GM12878 (cell line): ENCODE results near the gene CRISP2. TPM values are rescaled to one million over a fixed set of nuclear protein-coding genes. Genes with fewer than 3 reads are reported as not detected.

Experiments
- ATAC-seq: fragments of 200-7000 bp; cut with Tn5 transposase; 3 replicates; pipeline ENCODE4 v1.9.1; 2020; ENCODE audit warnings: mild to moderate bottlenecking, moderate library complexity
- BruUV-seq: library from RNA; stranded (reverse); fragments of 400-500 nt; replicated peaks from 2 replicates; lab custom pipeline; 2021; lab: Mats Ljungman, UMichigan
- CTCF ChIA-PET: fragments of 300-600 bp; sonication (Branson Sonifier 250); formaldehyde crosslinking; extraction: SDS; loops from one replicate; lab custom pipeline; 2021; ENCODE audit warnings: inconsistent platforms; lab: Yijun Ruan, JAX
- POLR2A ChIA-PET: fragments of 350-600 bp; formaldehyde crosslinking; extraction: SDS; loops from one replicate; lab custom pipeline; 2021; ENCODE audit warnings: inconsistent platforms; lab: Charles Lee
- RAD21 ChIA-PET: fragments of 300-600 bp; sonication (Branson Sonifier 250); formaldehyde crosslinking; loops from one replicate; lab custom pipeline; 2023; ENCODE audit warnings: antibody characterized with exemption; ENCODE audit not compliant: unreplicated experiment; lab: Charles Lee
- SMC1A ChIA-PET: fragments of 300-600 bp; sonication (Branson Sonifier 250); formaldehyde crosslinking; loops from one replicate; lab custom pipeline; 2023; ENCODE audit not compliant: unreplicated experiment, uncharacterized antibody; lab: Charles Lee
- DNase-seq: peaks from one replicate; pipeline ENCODE4 v3.0.0-alpha.2; 2011; ENCODE audit warnings: low read depth, low spot score
- FAIRE-seq: peaks from 3 replicates; lab custom pipeline; 2011; peaks lifted over from hg19 to GRCh38; lab: Jason Lieb, UNC
- H2AFZ ChIP-seq: 2 replicates; pipeline ENCODE4 v1.6.0; 2011; ENCODE audit warnings: low read depth, low read length, control low read depth; ENCODE audit not compliant: control insufficient read depth
- H3K27ac ChIP-seq: 2 replicates; pipeline ENCODE4 v1.5.1; 2011; ENCODE audit warnings: control low read depth; ENCODE audit not compliant: control insufficient read depth, insufficient read depth
- H3K27me3 ChIP-seq, 2 experiments: replicated peaks in 1 of 2; 2 replicates each; pipeline versions ENCODE4 v1.6.0 to v1.6.1; 2011; ENCODE audit warnings: low read length in 1 of 2; ENCODE audit not compliant: control insufficient read depth in 2 of 2, insufficient read depth in 2 of 2
- H3K36me3 ChIP-seq, 2 experiments: 2 replicates each; pipeline ENCODE4 v1.5.1; 2011; ENCODE audit warnings: low read length in 1 of 2; ENCODE audit not compliant: control insufficient read depth in 2 of 2, insufficient read depth in 2 of 2
- H3K4me1 ChIP-seq: 2 replicates; pipeline ENCODE4 v1.6.1; 2011; ENCODE audit warnings: mild to moderate bottlenecking, low read length, moderate library complexity, mixed read lengths; ENCODE audit not compliant: control insufficient read depth, insufficient read depth
- H3K4me2 ChIP-seq: 2 replicates; pipeline ENCODE4 v1.6.0; 2011; ENCODE audit warnings: control low read depth; ENCODE audit not compliant: control insufficient read depth, insufficient read depth
- H3K4me3 ChIP-seq: fragments of 200-600 bp; sonication (generic); 2 replicates; pipeline ENCODE4 v1.5.1; 2016
- H3K79me2 ChIP-seq: 2 replicates; pipeline ENCODE4 v1.6.0; 2011; ENCODE audit warnings: low read length; ENCODE audit not compliant: control insufficient read depth, insufficient read depth
- H3K9ac ChIP-seq: 2 replicates; pipeline ENCODE4 v1.8.0; 2011; ENCODE audit warnings: low read length, control low read depth, mixed read lengths; ENCODE audit not compliant: control insufficient read depth, insufficient read depth
- H3K9me3 ChIP-seq: replicated peaks from 3 replicates; pipeline ENCODE4 v1.5.1; 2011; ENCODE audit warnings: mild to moderate bottlenecking, low read length; ENCODE audit not compliant: control insufficient read depth, insufficient read depth
- H4K20me1 ChIP-seq: 2 replicates; pipeline ENCODE4 v1.6.0; 2011; ENCODE audit not compliant: control insufficient read depth, insufficient read depth
- BCL11A ChIP-seq: IDR thresholded peaks from 2 replicates; pipeline ENCODE4 v1.6.1; 2011; ENCODE audit warnings: low read depth, low read length
- BRCA1 ChIP-seq: IDR thresholded peaks from 2 replicates; pipeline ENCODE4 v1.6.1; 2011; ENCODE audit warnings: low read depth, low read length, improper control_type of control experiment
- FOS ChIP-seq: IDR thresholded peaks from 3 replicates; pipeline ENCODE4 v1.6.1; 2011; ENCODE audit warnings: borderline replicate concordance; ENCODE audit not compliant: insufficient read length; ENCODE audit errors: extremely low read depth
- FOXM1 ChIP-seq: IDR thresholded peaks from 2 replicates; pipeline ENCODE4 v1.6.1; 2012; ENCODE audit warnings: low read depth, mild to moderate bottlenecking, inconsistent platforms, low read length, moderate library complexity
- GATAD2B ChIP-seq: fragments of 450-650 bp; conservative IDR thresholded peaks from 2 replicates; pipeline ENCODE4 v1.6.1; 2017; ENCODE audit warnings: low read depth, mild to moderate bottlenecking, moderate library complexity
- JUND ChIP-seq: IDR thresholded peaks from 2 replicates; pipeline ENCODE4 v1.6.1; 2012; ENCODE audit warnings: low read depth, mild to moderate bottlenecking, low read length, improper control_type of control experiment, moderate library complexity
- MYB ChIP-seq: fragments of 150-350 bp; IDR thresholded peaks from 2 replicates; pipeline ENCODE4 v1.6.1; 2014; ENCODE audit warnings: mild to moderate bottlenecking, low read depth, low read length, borderline replicate concordance
- NFIC ChIP-seq: IDR thresholded peaks from 2 replicates; pipeline ENCODE4 v1.6.1; 2012; ENCODE audit warnings: low read depth, mild to moderate bottlenecking, inconsistent platforms, low read length, moderate library complexity
- NFXL1 ChIP-seq: fragments of 450-650 bp; IDR thresholded peaks from 2 replicates; pipeline ENCODE4 v1.6.1; 2017; ENCODE audit warnings: antibody characterized with exemption, mild to moderate bottlenecking, borderline replicate concordance
- NFYA ChIP-seq: IDR thresholded peaks from 2 replicates; pipeline ENCODE4 v1.6.1; 2011; ENCODE audit warnings: low read depth, mild to moderate bottlenecking, low read length, improper control_type of control experiment, borderline replicate concordance
- PAX5 ChIP-seq: IDR thresholded peaks from 2 replicates; pipeline ENCODE4 v1.6.1; 2011; ENCODE audit warnings: low read depth, low read length, borderline replicate concordance
- POLR2AphosphoS2 ChIP-seq: IDR thresholded peaks from 2 replicates; pipeline ENCODE4 v1.6.1; 2011; ENCODE audit warnings: low read depth, mild to moderate bottlenecking, low read length, improper control_type of control experiment, moderate library complexity
- RCOR1 ChIP-seq: conservative IDR thresholded peaks from 2 replicates; pipeline ENCODE4 v1.6.1; 2012; ENCODE audit warnings: low read depth, low read length, improper control_type of control experiment
- SIN3A ChIP-seq: IDR thresholded peaks from 2 replicates; pipeline ENCODE4 v1.6.1; 2012; ENCODE audit warnings: low read depth, low read length, improper control_type of control experiment
- SMAD1 ChIP-seq: fragments of 450-650 bp; IDR thresholded peaks from 2 replicates; pipeline ENCODE4 v1.6.1; 2018; ENCODE audit warnings: mild to moderate bottlenecking, low read depth; ENCODE audit not compliant: partially characterized antibody
- SP1 ChIP-seq: IDR thresholded peaks from one replicate; pipeline ENCODE4 v1.6.1; 2011; ENCODE audit warnings: low read depth, low read length
- STAT3 ChIP-seq: IDR thresholded peaks from 2 replicates; pipeline ENCODE4 v1.6.1; 2011; ENCODE audit warnings: low read depth, low read length, improper control_type of control experiment
- ZBED1 ChIP-seq: IDR thresholded peaks from 2 replicates; pipeline ENCODE4 v1.6.1; 2016; ENCODE audit warnings: borderline replicate concordance
- ZNF207 ChIP-seq: fragments of 450-650 bp; IDR thresholded peaks from 2 replicates; pipeline ENCODE4 v1.6.1; 2014; ENCODE audit warnings: antibody characterized with exemption, mild to moderate bottlenecking, borderline replicate concordance
- ZNF217 ChIP-seq: fragments of 450-650 bp; IDR thresholded peaks from 2 replicates; pipeline ENCODE4 v1.6.1; 2017; ENCODE audit warnings: antibody characterized with exemption, mild to moderate bottlenecking
- WGBS: methylation state at CpG from one replicate; pipeline ENCODE4 v1.1.6; 2016; ENCODE audit warnings: low lambda C conversion rate; ENCODE audit not compliant: insufficient replicate concordance, insufficient coverage; ENCODE audit errors: missing lambda C conversion rate; 5-methylcytosine and 5-hydroxymethylcytosine counted together
- in situ Hi-C: fragments of 300-500 bp; cut with MboI; formaldehyde crosslinking; loops from 9 replicates; pipeline ENCODE4 v1.14.3; 2018; ENCODE audit warnings: mixed read lengths
- intact Hi-C: fragments of 100-400 bp; cut with micrococcal nuclease; formaldehyde crosslinking; loops from one replicate; pipeline ENCODE4 v1.14.2; 2022; ENCODE audit not compliant: unreplicated experiment
- polyA plus RNA-seq, 11 experiments: library from polyadenylated mRNA; depleted of rRNA in 4 of 11; unstranded in 6 of 11; stranded (reverse) in 5 of 11; fragments of >200 nt; fragmentation: Nextera tagmentation in 4 of 11; fragmentation: Illumina TruSeq in 1 of 11; extraction: Ambion mirVana in 4 of 11; extraction: Trizol in 1 of 11; gene quantifications; 1 replicate in 1 of 11; 2 replicates in 10 of 11; pipeline versions ENCODE4 v1.2.1 to v1.2.3, GENCODE V29; 2011 to 2016; ENCODE audit warnings: inconsistent platforms in 2 of 11, missing spikeins in 2 of 11, low read depth in 1 of 11
- total RNA-seq, 4 experiments: library from RNA; depleted of rRNA in 3 of 4; stranded (reverse); fragments of >200 nt in 3 of 4; fragmentation: Illumina TruSeq in 1 of 4; extraction: Trizol in 1 of 4; gene quantifications; 2 replicates each; pipeline versions ENCODE4 v1.2.1 to v1.2.3, GENCODE V29; 2013 to 2021
- TF ChIP-seq, protein P1 (sequence below): fragments of 450-650 bp; IDR thresholded peaks from 2 replicates; pipeline ENCODE4 v1.6.1; 2017; ENCODE audit warnings: mild to moderate bottlenecking
- TF ChIP-seq, protein P2 (sequence below): IDR thresholded peaks from 2 replicates; pipeline ENCODE4 v1.6.1; 2011; ENCODE audit warnings: mild to moderate bottlenecking, low read depth, low read length, moderate library complexity; ENCODE audit not compliant: insufficient replicate concordance

The CRISP2 gene
- total and polyA plus RNA-seq, 10 of the 15 experiments (the other 5 are each of a cell fraction or from before 2014, with no cell fraction given): not detected

DNA sequence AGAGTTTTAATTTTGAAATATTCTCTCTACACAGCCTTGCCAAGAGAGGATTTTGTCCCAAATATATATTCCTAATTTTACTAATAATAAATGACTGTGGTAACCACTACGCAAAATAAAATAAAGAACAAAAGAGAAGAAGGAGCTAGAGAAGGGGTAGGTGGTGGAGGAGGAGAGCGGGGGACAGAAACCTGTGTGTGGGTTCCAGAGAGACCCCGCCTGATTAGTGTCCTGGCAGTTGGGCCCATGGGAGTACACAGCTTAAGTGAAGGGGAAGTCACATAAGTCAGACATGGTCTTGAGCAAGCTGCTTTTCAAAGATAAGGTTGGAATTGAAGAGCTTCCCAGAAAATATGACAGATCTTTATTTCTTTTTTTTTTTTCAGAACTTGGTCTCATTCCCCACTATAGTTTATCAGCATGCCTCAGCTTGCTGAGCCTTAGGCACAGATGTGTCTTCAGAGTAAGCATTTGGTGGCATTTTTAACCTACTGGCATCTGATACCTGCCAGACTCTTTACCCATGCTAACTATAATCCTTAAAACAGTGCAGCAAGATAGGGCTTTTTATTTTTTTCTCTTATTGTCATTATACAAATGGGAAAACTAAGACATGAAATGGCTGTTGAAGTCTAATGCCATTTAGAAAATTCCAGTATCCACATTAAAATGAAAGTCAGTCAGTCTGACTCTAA lies 67.1 kb downstream of the CRISP2 start (continued):
- TF ChIP-seq, protein P1, sequence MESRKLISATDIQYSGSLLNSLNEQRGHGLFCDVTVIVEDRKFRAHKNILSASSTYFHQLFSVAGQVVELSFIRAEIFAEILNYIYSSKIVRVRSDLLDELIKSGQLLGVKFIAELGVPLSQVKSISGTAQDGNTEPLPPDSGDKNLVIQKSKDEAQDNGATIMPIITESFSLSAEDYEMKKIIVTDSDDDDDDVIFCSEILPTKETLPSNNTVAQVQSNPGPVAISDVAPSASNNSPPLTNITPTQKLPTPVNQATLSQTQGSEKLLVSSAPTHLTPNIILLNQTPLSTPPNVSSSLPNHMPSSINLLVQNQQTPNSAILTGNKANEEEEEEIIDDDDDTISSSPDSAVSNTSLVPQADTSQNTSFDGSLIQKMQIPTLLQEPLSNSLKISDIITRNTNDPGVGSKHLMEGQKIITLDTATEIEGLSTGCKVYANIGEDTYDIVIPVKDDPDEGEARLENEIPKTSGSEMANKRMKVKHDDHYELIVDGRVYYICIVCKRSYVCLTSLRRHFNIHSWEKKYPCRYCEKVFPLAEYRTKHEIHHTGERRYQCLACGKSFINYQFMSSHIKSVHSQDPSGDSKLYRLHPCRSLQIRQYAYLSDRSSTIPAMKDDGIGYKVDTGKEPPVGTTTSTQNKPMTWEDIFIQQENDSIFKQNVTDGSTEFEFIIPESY: no peak
- TF ChIP-seq FOS (no peak), NFXL1 (no peak), JUND (no peak), GATAD2B (no peak), NFIC (no peak)

DNA sequence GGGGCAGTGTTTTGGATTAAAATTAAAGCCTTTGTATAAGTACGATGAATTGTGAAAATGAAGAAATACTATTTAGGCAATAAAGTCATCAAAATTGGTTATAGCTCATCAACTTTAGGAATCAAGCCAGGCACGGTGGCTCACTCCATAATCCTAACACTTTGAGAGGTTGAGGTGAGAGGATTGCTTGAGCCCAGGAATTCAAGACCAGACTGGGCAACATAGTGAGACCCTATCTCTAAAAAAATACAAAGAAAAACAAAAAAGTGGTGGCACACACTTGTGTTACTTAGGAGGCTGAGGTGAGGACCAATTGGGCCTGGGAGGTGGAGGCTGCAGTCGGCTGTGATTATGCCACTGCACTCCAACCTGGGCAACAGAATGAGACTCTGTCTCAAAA lies 68.2 kb downstream of the CRISP2 start:
- SMC1A ChIA-PET: no interaction called here
- no peak overlapping the region for H2AFZ ChIP-seq
- FAIRE-seq (no peak), DNase-seq (no peak), ATAC-seq (no peak)
- H3K9ac ChIP-seq: no peak overlapping the region
- H3K36me3 ChIP-seq: no peaks in the 10 kb centered on the region
- intact Hi-C loops (no loop called here), in situ Hi-C loops (no loop called here)
- 0% methylated on average over 3 of the region's 3 CpGs for WGBS
- POLR2A ChIA-PET: no interaction called here
- no peaks in the 10 kb centered on the region for H3K4me1 ChIP-seq
- H3K27me3 ChIP-seq: no peaks in the 10 kb centered on the region; a peak in 1 of 4 replicates
- no peaks in the 10 kb centered on the region for H3K9me3 ChIP-seq
- RAD21 ChIA-PET: no interaction called here
- no peaks in the 10 kb centered on the region for H4K20me1 ChIP-seq
- no peaks in the 10 kb centered on the region for H3K79me2 ChIP-seq
- BruUV-seq: no TSS peak
- H3K4me2 ChIP-seq: no peak overlapping the region
- H3K4me3 ChIP-seq: no peak overlapping the region
- CTCF ChIA-PET: no interaction called here
- no peak overlapping the region for H3K27ac ChIP-seq
- TF ChIP-seq BCL11A (no peak), MYB (no peak), SMAD1 (no peak), ZNF207 (no peak), NFYA (no peak), FOXM1 (no peak), RCOR1 (no peak), ZBED1 (no peak), PAX5 (no peak), STAT3 (no peak), SP1 (no peak), SIN3A (no peak), ZNF217 (no peak), BRCA1 (no peak), POLR2AphosphoS2 (no peak)
- TF ChIP-seq, protein P2, sequence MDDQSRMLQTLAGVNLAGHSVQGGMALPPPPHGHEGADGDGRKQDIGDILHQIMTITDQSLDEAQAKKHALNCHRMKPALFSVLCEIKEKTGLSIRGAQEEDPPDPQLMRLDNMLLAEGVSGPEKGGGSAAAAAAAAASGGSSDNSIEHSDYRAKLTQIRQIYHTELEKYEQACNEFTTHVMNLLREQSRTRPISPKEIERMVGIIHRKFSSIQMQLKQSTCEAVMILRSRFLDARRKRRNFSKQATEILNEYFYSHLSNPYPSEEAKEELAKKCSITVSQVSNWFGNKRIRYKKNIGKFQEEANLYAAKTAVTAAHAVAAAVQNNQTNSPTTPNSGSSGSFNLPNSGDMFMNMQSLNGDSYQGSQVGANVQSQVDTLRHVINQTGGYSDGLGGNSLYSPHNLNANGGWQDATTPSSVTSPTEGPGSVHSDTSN: no peak
